AG09309 (cell line): ENCODE results near the gene AK5.

Experiments used
- DNase-seq: peaks from one replicate; pipeline ENCODE4 v3.0.0-alpha.2; 2010; ENCODE audit warnings: low read depth
- H3K4me3 ChIP-seq: 2 replicates; pipeline ENCODE4 v1.5.1; 2011; ENCODE audit warnings: mild to moderate bottlenecking, low read depth, low read length, moderate library complexity; ENCODE audit not compliant: control insufficient read depth
- CTCF ChIP-seq: IDR thresholded peaks from 2 replicates; pipeline ENCODE4 v1.5.1; 2011; ENCODE audit warnings: mild to moderate bottlenecking, low read depth, low read length, inconsistent platforms; ENCODE audit not compliant: insufficient read depth, control insufficient read depth; ENCODE audit errors: missing control alignments

The AK5 gene

GRCh38 chr1:77582905-77583304 lies 301.1 kb downstream of the AK5 start:
- no peak for DNase-seq
- TF ChIP-seq CTCF, result no peak
- H3K4me3 ChIP-seq, result no peak overlapping the region

GRCh38 chr1:77583483-77583882 lies 301.7 kb downstream of the AK5 start:
- TF ChIP-seq CTCF, result no peak
- H3K4me3 ChIP-seq, result no peak overlapping the region
- no peak for DNase-seq

- DNase-seq, result no peak
- no peak for TF ChIP-seq CTCF
- no peak overlapping the region for H3K4me3 ChIP-seq
These were observed 303.1 kb downstream of the AK5 start for GRCh38 chr1:77584884-77585283.

GRCh38 chr1:77585610-77586314 lies 303.9 kb downstream of the AK5 start:
- DNase-seq, result no peak
- TF ChIP-seq CTCF, result no peak
- no peak overlapping the region for H3K4me3 ChIP-seq

GRCh38 chr1:77589231-77589630 lies 307.4 kb downstream of the AK5 start:
- TF ChIP-seq CTCF, result no peak

GRCh38 chr1:77590651-77591050 lies 308.8 kb downstream of the AK5 start:
- no peak for DNase-seq
- TF ChIP-seq CTCF, result no peak

More at GRCh38 chr1:77589231-77589630, 307.4 kb downstream of the AK5 start:
- H3K4me3 ChIP-seq, result no peak overlapping the region
- no peak for DNase-seq

More at GRCh38 chr1:77590651-77591050, 308.8 kb downstream of the AK5 start:
- H3K4me3 ChIP-seq, result no peak overlapping the region
